A204.1 (cell line): Measurements from ENCODE around the gene ELP6.
"Not testable (repeated sequence)": the region's sequence is repeated elsewhere in the genome, so short reads cannot be mapped to it uniquely, and the experiment has no call there.

ENCODE experiments used
- FAIRE-seq: peaks from 2 replicates; lab custom pipeline; 2012; peaks lifted over from hg19 to GRCh38; lab: Jason Lieb, UNC

ELP6 gene

GRCh38 chr3:47512416-47513124 lies 942 bp downstream of the ELP6 start:
- FAIRE-seq = no peak

GRCh38 chr3:47505267-47505666 lies 8.2 kb downstream of the ELP6 start:
- not testable (repeated sequence) for FAIRE-seq

- FAIRE-seq = no peak
Observed at GRCh38 chr3:47504113-47504512, 9.4 kb downstream of the ELP6 start.

- no peak for FAIRE-seq
Observed at GRCh38 chr3:47503033-47503432, 10.5 kb downstream of the ELP6 start.

GRCh38 chr3:47496892-47497291 lies 16.6 kb downstream of the ELP6 start:
- FAIRE-seq = no peak

GRCh38 chr3:47495886-47496285 lies 17.6 kb downstream of the ELP6 start:
- FAIRE-seq = no peak

- FAIRE-seq = no peak
Observed at GRCh38 chr3:47495111-47495510, 18.4 kb downstream of the ELP6 start.

GRCh38 chr3:47491777-47492176 lies 21.7 kb downstream of the ELP6 start:
- FAIRE-seq = no peak

GRCh38 chr3:47491186-47491585 lies 22.3 kb downstream of the ELP6 start:
- no peak for FAIRE-seq

- FAIRE-seq = no peak
Observed at GRCh38 chr3:47487265-47487664, 26.2 kb downstream of the ELP6 start.

- FAIRE-seq = no peak
Observed at GRCh38 chr3:47485812-47486211, 27.7 kb downstream of the ELP6 start.

GRCh38 chr3:47482366-47482765 lies 31.1 kb downstream of the ELP6 start:
- no peak for FAIRE-seq

GRCh38 chr3:47481763-47482162 lies 31.7 kb downstream of the ELP6 start:
- not testable (repeated sequence) for FAIRE-seq

GRCh38 chr3:47480267-47480666 lies 33.2 kb downstream of the ELP6 start:
- FAIRE-seq = not testable (repeated sequence)

GRCh38 chr3:47479826-47480160 lies 33.7 kb downstream of the ELP6 start:
- no peak for FAIRE-seq

GRCh38 chr3:47478022-47478421 lies 35.5 kb downstream of the ELP6 start:
- FAIRE-seq = no peak

- FAIRE-seq = no peak
Observed at GRCh38 chr3:47476644-47477199, 36.8 kb downstream of the ELP6 start.

- FAIRE-seq = no peak
Observed at GRCh38 chr3:47476330-47476626, 37.2 kb downstream of the ELP6 start.

- no peak for FAIRE-seq
Observed at GRCh38 chr3:47475570-47476329, 37.8 kb downstream of the ELP6 start, which contains the start of gene SCAP. SCAP (minus strand) TSS chr3:47475941; CDS start chr3:47442993, 32,948 bp downstream.

GRCh38 chr3:47475029-47475569 lies 38.4 kb downstream of the ELP6 start:
- no peak for FAIRE-seq

GRCh38 chr3:47473391-47473790 lies 40.1 kb downstream of the ELP6 start:
- no peak for FAIRE-seq

- FAIRE-seq = no peak
Observed at GRCh38 chr3:47469616-47470015, 43.9 kb downstream of the ELP6 start.

- FAIRE-seq = not testable (repeated sequence)
Observed at GRCh38 chr3:47468315-47468714, 45.2 kb downstream of the ELP6 start.
